MV-4-11 (cell line): ENCODE data around the gene DCC.

Experiments
- DNase-seq: peaks from one replicate; lab custom pipeline; 2025; lab: John Stamatoyannopoulos, UW

Gene DCC

DNA sequence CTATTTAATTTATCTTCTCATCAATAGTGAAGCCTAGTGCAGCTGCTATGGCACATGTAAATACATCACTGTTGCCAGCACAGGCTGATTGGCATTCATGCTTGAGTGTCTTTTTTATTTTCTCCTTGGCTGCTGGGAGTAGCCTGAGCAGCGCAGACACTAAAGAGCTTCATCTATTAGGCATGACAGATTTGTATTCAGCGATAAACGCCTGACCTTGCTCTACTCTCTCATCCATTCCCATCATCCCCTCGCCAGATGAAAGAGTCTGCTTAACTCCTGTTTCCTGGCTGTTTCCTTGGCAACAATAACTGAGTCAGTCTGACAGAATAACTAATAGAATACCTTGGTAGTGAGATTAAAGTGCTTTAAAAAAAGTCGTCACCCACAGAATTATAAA lies 753.6 kb downstream of the DCC start:
- DNase-seq, result no peak

DNA sequence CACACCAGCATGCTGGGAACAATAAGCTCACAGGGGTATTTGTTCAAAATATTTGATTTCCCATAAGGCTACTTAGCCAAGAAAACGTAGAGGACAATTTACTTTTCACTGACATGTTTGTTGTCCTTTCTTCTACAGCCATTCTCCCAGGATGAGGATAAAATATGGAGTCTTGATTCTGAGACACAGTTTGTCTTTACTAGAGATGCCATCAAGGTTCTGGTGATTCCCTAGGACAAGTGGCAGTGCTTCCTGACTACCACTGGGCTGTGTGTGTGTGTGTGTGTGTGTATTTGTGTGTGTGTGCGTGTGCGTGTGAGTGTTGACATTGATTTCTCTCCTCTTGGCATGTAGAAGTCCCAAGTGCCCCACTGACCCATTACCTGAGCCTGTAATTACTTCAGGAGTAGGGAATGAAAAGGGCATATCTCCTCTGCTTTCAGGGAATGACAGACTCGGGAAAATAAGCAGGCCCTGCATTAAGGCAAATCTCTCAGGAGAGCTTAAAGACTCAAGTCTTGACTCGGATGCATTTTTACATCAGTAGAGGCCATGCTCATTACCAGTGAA lies 761.6 kb downstream of the DCC start:
- DNase-seq, result no peak

GRCh38 chr18:53114441-53114840 lies 774.4 kb downstream of the DCC start:
- DNase-seq, result peak; percentile 3

- no peak for DNase-seq
Observed at GRCh38 chr18:53115876-53116585, 776.0 kb downstream of the DCC start.

DNA sequence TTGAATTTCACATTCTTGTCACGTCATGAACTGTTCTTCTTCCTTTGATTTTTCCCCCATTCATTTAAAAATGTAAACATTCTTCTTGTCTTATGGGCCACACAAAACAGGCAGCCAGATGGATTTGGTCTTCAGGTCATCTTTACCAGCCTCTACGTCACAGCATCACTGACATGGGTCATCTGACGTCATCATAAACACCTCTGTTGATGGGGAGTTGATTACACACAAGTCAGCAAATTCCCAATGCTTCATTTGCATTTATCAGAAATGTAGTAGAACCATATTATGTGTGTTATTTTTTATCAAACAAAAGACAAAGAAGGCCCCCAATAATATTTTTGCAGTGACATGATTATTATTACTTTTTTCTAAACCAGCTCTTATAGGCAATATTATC lies 777.9 kb downstream of the DCC start:
- no peak for DNase-seq

- no peak for DNase-seq
Observed at GRCh38 chr18:53126210-53126609, 786.2 kb downstream of the DCC start.

- no peak for DNase-seq
Observed at GRCh38 chr18:53131001-53131400, 791.0 kb downstream of the DCC start.

- no peak for DNase-seq
Observed at GRCh38 chr18:53134711-53135110, 794.7 kb downstream of the DCC start.

DNA sequence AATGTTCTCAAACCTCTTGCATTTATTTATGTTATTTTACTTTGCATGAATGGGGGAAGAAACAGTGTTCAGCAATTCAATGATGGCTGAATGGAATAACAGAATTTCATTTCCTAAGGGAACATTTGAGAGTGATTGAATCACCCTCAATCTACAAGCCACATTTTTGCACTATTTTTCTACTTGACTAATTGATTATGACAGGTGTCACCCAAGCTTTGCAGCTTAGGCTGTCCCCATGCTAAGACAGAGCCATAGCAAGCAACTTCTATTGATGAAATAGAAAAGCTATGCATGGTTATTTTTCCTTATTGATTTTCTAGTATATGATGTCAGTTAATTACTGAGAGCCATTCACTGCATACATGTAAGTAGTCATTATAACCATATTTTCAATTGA lies 795.7 kb downstream of the DCC start:
- no peak for DNase-seq

GRCh38 chr18:53139746-53140500 lies 799.9 kb downstream of the DCC start:
- DNase-seq, result no peak

DNA sequence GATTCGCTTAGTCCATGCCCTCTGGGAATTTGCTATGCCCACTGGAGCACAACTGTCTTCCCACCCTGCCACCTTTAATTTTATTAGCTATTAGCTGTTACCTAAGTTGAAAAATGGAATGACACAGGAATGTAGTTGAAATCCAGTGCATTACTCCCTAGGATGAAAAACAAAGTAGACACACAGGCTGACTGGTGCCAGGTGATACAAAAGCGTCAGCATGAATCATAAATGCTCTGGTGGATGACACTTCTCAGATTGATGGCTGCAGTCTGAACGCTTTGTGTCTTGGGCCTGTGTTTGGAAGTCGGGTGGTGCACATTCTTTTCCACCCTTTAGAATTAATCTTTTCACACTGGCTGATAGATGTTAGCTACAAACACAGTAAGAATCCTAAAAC lies 802.0 kb downstream of the DCC start:
- no peak for DNase-seq

DNA sequence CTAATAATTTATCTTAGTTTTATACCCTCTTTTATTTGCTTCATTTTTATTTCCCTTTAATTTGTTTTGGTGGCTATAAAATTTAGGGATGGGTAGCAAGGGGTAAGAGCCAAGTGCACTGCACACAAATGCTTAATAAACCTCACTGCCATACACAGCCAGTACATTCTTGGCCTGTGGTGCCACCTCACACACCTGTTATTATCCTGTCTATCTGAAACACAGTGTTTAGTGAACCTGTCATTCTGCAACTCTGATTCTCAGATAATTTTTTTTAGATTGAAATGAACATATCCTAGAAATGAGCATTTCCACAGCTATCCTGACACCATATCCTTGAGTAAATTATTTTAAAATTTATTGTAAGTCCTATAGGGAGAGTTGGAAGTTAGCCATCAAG lies 807.5 kb downstream of the DCC start:
- no peak for DNase-seq

DNA sequence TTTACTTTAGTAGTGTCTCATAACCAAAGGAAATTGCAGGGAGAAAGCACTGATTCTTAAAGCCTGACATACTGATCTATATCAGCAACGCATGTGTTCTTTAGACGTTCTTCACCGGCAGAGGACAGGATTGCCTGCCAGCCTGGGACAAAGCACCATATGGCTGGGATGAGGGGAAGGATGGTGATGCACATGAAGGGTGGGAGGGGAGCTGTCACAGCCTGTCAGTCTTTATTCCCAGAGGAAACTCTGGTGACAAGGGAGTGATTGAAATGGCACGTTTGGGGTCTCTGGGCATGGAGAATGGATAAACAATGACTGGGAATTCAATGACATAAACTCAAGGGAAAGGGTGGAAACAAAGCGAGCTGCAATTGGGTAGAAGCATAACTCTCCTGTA lies 808.1 kb downstream of the DCC start:
- no peak for DNase-seq

- no peak for DNase-seq
Observed at GRCh38 chr18:53152476-53152875, 812.5 kb downstream of the DCC start.

DNA sequence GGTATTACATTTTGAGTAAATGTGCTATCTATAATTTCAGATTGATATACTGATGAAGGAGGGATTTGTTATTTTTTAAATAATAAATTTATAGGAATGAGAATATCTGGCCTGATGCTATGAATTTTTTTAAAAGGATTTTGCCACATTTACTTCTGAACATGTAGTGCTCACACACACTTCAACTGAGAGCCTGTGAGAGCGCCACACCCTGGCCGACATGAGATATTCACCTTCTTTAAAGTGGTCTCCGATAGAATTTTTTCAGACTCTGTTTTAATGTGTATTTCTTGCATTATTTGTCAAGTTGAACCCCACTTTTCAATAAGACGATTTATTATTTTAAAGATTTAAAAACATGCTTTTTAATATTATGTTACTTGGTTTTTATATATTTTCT lies 813.3 kb downstream of the DCC start:
- DNase-seq, result no peak

DNA sequence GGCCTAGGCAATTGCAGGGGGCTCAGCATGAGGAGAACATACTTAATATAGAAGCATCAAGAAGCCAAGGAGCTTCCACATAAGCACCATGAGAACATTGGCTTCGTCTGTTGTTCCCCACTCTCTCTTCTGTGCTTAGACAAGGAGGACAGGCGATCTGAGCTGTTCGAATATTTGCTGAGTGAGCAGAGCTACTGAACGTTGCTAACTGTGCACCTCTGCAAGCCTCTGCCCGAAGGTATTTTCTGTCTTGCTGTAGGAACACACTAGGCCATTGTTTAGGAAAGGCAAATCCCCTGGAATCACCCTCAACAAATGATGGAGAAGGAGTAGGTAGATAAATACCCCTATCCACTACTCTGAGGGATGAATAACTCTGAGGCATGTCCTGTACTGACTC lies 813.8 kb downstream of the DCC start:
- no peak for DNase-seq

DNA sequence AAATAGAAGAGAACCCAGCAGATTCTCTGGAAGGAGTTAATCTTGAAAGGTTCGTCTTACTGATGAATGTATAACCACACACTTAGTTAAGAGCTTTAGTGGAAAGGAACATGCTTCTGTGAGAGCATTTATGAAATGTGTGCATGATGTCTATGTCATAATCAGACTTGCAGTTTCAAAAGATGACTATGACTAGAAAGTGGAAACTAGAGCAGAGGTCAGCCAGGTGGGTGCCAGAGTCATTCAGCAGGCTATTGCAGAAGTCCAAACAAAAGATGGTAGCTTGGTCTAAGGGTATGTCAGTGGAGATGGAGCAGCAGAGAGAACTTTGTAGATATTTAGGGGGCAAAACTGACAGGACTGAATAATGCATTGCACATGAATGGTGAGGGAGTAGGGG lies 825.8 kb downstream of the DCC start:
- no peak for DNase-seq

DNA sequence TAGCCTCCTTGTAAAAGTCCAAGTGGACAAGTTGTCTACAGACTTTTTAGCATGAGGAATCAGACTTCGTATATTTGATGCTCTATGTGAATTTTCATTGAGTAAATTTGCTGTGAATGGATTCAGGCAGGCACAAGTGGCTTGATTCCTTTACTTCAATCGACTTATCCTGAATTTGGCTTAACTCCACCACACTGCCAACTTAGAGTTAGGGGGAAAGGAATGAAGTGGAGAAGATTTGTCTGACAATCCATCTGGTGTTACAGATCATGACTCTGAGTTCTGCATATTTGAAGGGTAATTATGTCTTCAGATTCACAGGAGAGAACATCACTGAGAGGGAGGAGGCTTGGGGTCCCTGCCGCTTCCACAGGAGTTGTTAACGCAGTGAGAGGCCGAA lies 829.3 kb downstream of the DCC start:
- DNase-seq, result no peak

DNA sequence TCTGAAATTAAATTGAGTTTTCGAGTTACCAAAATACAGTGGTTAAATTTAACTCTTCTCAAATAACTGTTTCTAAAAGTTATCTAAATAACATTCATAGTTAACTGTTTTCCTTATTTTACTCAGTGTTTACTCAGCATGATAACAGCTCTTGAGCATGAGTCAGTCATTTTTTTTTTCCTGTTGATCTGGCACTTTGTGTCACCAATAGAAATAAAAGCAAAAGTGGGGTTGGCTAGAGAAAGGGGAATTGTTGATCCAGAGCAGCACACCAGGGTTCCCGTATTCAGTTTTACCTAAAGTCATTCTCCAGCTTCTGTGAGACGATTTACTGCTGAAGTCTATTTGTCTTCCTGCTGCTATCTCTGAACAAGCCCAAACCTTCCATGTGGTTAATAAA lies 851.6 kb downstream of the DCC start:
- DNase-seq, result no peak

GRCh38 chr18:53193870-53194269 lies 853.9 kb downstream of the DCC start:
- DNase-seq, result no peak

GRCh38 chr18:53219853-53220252 lies 879.9 kb downstream of the DCC start:
- no peak for DNase-seq

DNA sequence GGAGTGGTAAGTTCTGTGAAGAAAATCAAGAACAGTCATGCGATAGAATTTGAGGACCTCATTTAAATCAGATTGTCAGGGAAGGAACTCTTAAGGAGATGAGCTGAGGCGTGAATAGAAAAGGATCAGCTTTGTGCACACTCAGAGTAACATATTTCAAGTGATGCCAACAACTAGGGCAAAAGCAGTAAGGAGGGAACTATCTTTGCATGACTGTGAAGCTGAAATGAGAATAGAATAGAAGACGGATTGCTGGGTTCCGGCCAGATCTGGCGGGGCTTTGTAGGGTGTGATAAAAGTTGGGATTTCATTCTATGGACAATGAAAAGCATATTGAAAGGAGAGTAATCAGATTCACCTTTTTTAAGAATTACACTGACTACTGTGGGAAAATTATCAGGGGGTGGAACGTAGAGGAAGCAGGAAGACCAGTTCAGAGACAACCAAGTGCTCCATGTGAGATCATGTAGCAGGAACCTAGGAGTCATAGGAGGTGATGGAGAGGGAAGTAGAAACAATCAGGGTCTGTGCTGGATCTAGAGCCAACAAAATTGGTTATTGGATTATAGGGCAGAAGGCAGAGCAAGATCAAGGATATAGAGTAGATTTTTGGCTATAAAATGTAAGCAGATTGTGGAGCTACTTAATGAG lies 884.3 kb downstream of the DCC start:
- no peak for DNase-seq
